H1 (cell line): ENCODE results near the gene IP6K3. TPM values are rescaled to one million over a fixed set of nuclear protein-coding genes. Genes with fewer than 3 reads are reported as not detected.

Experiments used
- CTCF ChIA-PET: fragments of 300-600 bp; sonication (Branson Sonifier 250); formaldehyde crosslinking; loops from one replicate; lab custom pipeline; 2021; ENCODE audit not compliant: partially characterized antibody; lab: Charles Lee
- POLR2A ChIA-PET: fragments of 300-600 bp; sonication (Branson Sonifier 250); formaldehyde crosslinking; loops from one replicate; lab custom pipeline; 2021; ENCODE audit warnings: inconsistent platforms; ENCODE audit not compliant: partially characterized antibody; lab: Charles Lee
- DNase-seq, 2 experiments: peaks; one replicate each; pipeline versions ENCODE4 v3.0.0 to v3.0.0-alpha.2; 2010 to 2022; ENCODE audit warnings: low spot score in 2 of 2, low read depth in 1 of 2, mixed read lengths in 1 of 2
- FAIRE-seq: peaks from 2 replicates; lab custom pipeline; 2011; peaks lifted over from hg19 to GRCh38; lab: Jason Lieb, UNC
- H2AFZ ChIP-seq: 2 replicates; pipeline ENCODE4 v1.8.1; 2012; ENCODE audit warnings: low read length, inconsistent platforms
- H2AK5ac ChIP-seq: 2 replicates; pipeline ENCODE4 v1.6.1; 2013; ENCODE audit warnings: low read depth, low read length
- H2BK120ac ChIP-seq: replicated peaks from 2 replicates; pipeline ENCODE3; 2013; ENCODE audit warnings: low read depth, low read length, inconsistent platforms
- H2BK12ac ChIP-seq: 2 replicates; pipeline ENCODE4 v1.6.1; 2013; ENCODE audit warnings: low read depth, low read length
- H2BK15ac ChIP-seq: 2 replicates; pipeline ENCODE4 v1.6.1; 2013; ENCODE audit warnings: low read length
- H2BK20ac ChIP-seq: 2 replicates; pipeline ENCODE4 v1.6.1; 2013; ENCODE audit warnings: low read length
- H2BK5ac ChIP-seq: 2 replicates; pipeline ENCODE4 v1.6.1; 2013; ENCODE audit warnings: low read depth, low read length
- H3K14ac ChIP-seq: 2 replicates; pipeline ENCODE4 v1.6.1; 2013; ENCODE audit warnings: inconsistent platforms; ENCODE audit not compliant: insufficient read length
- H3K18ac ChIP-seq: 2 replicates; pipeline ENCODE4 v1.6.1; 2013; ENCODE audit warnings: low read length; ENCODE audit errors: extremely low read depth
- H3K23ac ChIP-seq: 2 replicates; pipeline ENCODE4 v1.6.1; 2013; ENCODE audit warnings: inconsistent platforms; ENCODE audit not compliant: insufficient read length
- H3K23me2 ChIP-seq: 2 replicates; pipeline ENCODE4 v1.6.1; 2013; ENCODE audit warnings: low read depth, low read length
- H3K27ac ChIP-seq: 2 replicates; pipeline ENCODE4 v1.6.1; 2011; ENCODE audit warnings: low read depth, low read length, inconsistent platforms
- H3K27me3 ChIP-seq, 4 experiments: replicated peaks in 1 of 4; 1 replicate in 1 of 4; 2 replicates in 3 of 4; pipeline versions ENCODE4 v1.6.1 to v1.8.1; 2011 to 2013; ENCODE audit warnings: low read length in 3 of 4, mild to moderate bottlenecking in 3 of 4, inconsistent platforms in 2 of 4, mixed read lengths in 2 of 4, moderate library complexity in 1 of 4; ENCODE audit not compliant: control insufficient read depth in 3 of 4, insufficient read depth in 3 of 4; ENCODE audit errors: extremely low read depth in 1 of 4
- H3K36me3 ChIP-seq, 4 experiments: 2 replicates each; pipeline versions ENCODE4 v1.6.1 to v1.8.1; 2011 to 2013; ENCODE audit warnings: mild to moderate bottlenecking in 4 of 4, low read length in 3 of 4, moderate library complexity in 2 of 4, control low read depth in 1 of 4, inconsistent platforms in 1 of 4; ENCODE audit not compliant: insufficient read depth in 4 of 4, control insufficient read depth in 2 of 4
- H3K4ac ChIP-seq: replicated peaks from 2 replicates; pipeline ENCODE3; 2013; ENCODE audit warnings: low read length, low read depth, mixed read lengths, inconsistent platforms; ENCODE audit not compliant: insufficient read length
- H3K4me1 ChIP-seq, 4 experiments: replicated peaks in 1 of 4; 1 replicate in 1 of 4; 2 replicates in 3 of 4; pipeline versions ENCODE4 v1.6.1 to v1.8.1; 2011 to 2013; ENCODE audit warnings: low read length in 3 of 4, inconsistent platforms in 2 of 4, mixed read lengths in 1 of 4; ENCODE audit not compliant: insufficient read depth in 4 of 4, control insufficient read depth in 3 of 4
- H3K4me2 ChIP-seq, 2 experiments: 2 replicates each; pipeline versions ENCODE4 v1.6.1 to v1.8.1; 2011 to 2013; ENCODE audit warnings: low read depth in 2 of 2, low read length in 2 of 2, control low read depth in 1 of 2, inconsistent platforms in 1 of 2, mild to moderate bottlenecking in 1 of 2; ENCODE audit not compliant: insufficient read depth in 1 of 2
- H3K4me3 ChIP-seq, 4 experiments: fragments of 200-600, 300-600 bp in 1 of 4; sonication (generic), shearing (Covaris generic), sonication (Bioruptor Twin) in 1 of 4; 2 replicates each; pipeline versions ENCODE4 v1.5.1 to v1.8.1; 2011 to 2016; ENCODE audit warnings: low read length in 4 of 4, low read depth in 3 of 4, control low read depth in 2 of 4, inconsistent platforms in 2 of 4, mild to moderate bottlenecking in 2 of 4, mixed read lengths in 1 of 4, moderate library complexity in 1 of 4; ENCODE audit not compliant: insufficient read depth in 2 of 4; ENCODE audit errors: extremely low read depth in 1 of 4
- H3K56ac ChIP-seq: replicated peaks from 2 replicates; pipeline ENCODE3; 2013; ENCODE audit warnings: low read depth, mild to moderate bottlenecking, mixed read lengths, low read length, inconsistent platforms; ENCODE audit not compliant: insufficient read length
- H3K79me1 ChIP-seq: 2 replicates; pipeline ENCODE4 v1.6.1; 2013; ENCODE audit warnings: low read depth, low read length, control low read depth
- H3K79me2 ChIP-seq, 2 experiments: 2 replicates each; pipeline versions ENCODE4 v1.6.1 to v1.8.1; 2012 to 2013; ENCODE audit warnings: low read length in 2 of 2, mild to moderate bottlenecking in 2 of 2, inconsistent platforms in 1 of 2; ENCODE audit not compliant: insufficient read depth in 2 of 2, control insufficient read depth in 1 of 2
- H3K9ac ChIP-seq, 4 experiments: replicated peaks in 1 of 4; 1 replicate in 1 of 4; 2 replicates in 3 of 4; pipeline versions ENCODE4 v1.6.1 to v1.8.1; 2011 to 2013; ENCODE audit warnings: low read depth in 3 of 4, low read length in 3 of 4, control low read depth in 2 of 4, mild to moderate bottlenecking in 2 of 4, moderate library complexity in 2 of 4, inconsistent platforms in 1 of 4; ENCODE audit errors: extremely low read depth in 1 of 4
- H3K9me3 ChIP-seq, 2 experiments: 2 replicates each; pipeline versions ENCODE4 v1.6.1 to v1.8.1; 2012 to 2013; ENCODE audit warnings: mild to moderate bottlenecking in 2 of 2, moderate library complexity in 2 of 2, control low read depth in 1 of 2, inconsistent platforms in 1 of 2, low read depth in 1 of 2, low read length in 1 of 2, mixed read lengths in 1 of 2; ENCODE audit not compliant: insufficient read depth in 2 of 2
- H4K20me1 ChIP-seq, 2 experiments: replicated peaks in 1 of 2; 2 replicates each; pipeline versions ENCODE3 to v1.8.1; 2011 to 2013; ENCODE audit warnings: inconsistent platforms in 2 of 2, low read length in 2 of 2, mild to moderate bottlenecking in 1 of 2; ENCODE audit not compliant: insufficient read depth in 2 of 2, control insufficient read depth in 1 of 2
- H4K5ac ChIP-seq: 2 replicates; pipeline ENCODE4 v1.6.1; 2013; ENCODE audit warnings: low read length, low read depth, mixed read lengths, inconsistent platforms; ENCODE audit not compliant: insufficient read length
- H4K8ac ChIP-seq: 2 replicates; pipeline ENCODE4 v1.8.0; 2013; ENCODE audit warnings: mild to moderate bottlenecking, moderate library complexity, low read length, inconsistent platforms; ENCODE audit not compliant: insufficient read depth; ENCODE audit errors: extremely low read depth
- H4K91ac ChIP-seq: replicated peaks from 2 replicates; pipeline ENCODE3; 2013; ENCODE audit warnings: low read length, mixed read lengths, inconsistent platforms; ENCODE audit not compliant: insufficient read length
- CHD1 ChIP-seq: IDR thresholded peaks from 2 replicates; pipeline ENCODE4 v1.6.1; 2012; ENCODE audit warnings: low read depth, low read length, improper control_type of control experiment
- PHF8 ChIP-seq: fragments of 200-600 bp; sonication (generic); conservative IDR thresholded peaks from 2 replicates; pipeline ENCODE4 v1.7.1; 2012; ENCODE audit warnings: low read depth, mild to moderate bottlenecking, inconsistent platforms, low read length, moderate library complexity
- SP4 ChIP-seq: IDR thresholded peaks from 2 replicates; pipeline ENCODE4 v1.6.1; 2012; ENCODE audit warnings: low read length, inconsistent platforms
- TAF7 ChIP-seq: optimal IDR thresholded peaks from 2 replicates; pipeline ENCODE3; 2011; ENCODE audit warnings: low read depth, mild to moderate bottlenecking, inconsistent platforms, low read length, moderate library complexity, borderline replicate concordance
- TEAD4 ChIP-seq: IDR thresholded peaks from 2 replicates; pipeline ENCODE4 v1.6.1; 2012; ENCODE audit warnings: low read depth, low read length, inconsistent platforms, mixed read lengths
- ZNF274 ChIP-seq: IDR thresholded peaks from 2 replicates; pipeline ENCODE4 v1.7.0; 2012; ENCODE audit warnings: low read length, borderline replicate concordance; ENCODE audit errors: extremely low read depth
- WGBS, 2 experiments: shearing (Covaris generic) in 1 of 2; methylation state at CpG; one replicate each; pipeline versions ENCODE4 v1.1.6 to v1.1.7; 2013 to 2015; ENCODE audit warnings: low lambda C conversion rate in 2 of 2, mixed read lengths in 2 of 2, inconsistent platforms in 1 of 2, low coverage in 1 of 2, missing lambda C conversion rate in 1 of 2; ENCODE audit not compliant: insufficient replicate concordance in 2 of 2, insufficient coverage in 1 of 2, insufficient read length in 1 of 2; ENCODE audit errors: extremely low coverage in 1 of 2, missing lambda C conversion rate in 1 of 2; 5-methylcytosine and 5-hydroxymethylcytosine counted together
- polyA plus RNA-seq, 7 experiments: library from polyadenylated mRNA; depleted of rRNA in 3 of 7; stranded (reverse) in 5 of 7; unstranded in 2 of 7; fragments of >200 nt in 5 of 7; fragments of 200-250 nt in 2 of 7; gene quantifications; 1 replicate in 5 of 7; 2 replicates in 1 of 7; 4 replicates in 1 of 7; pipeline versions ENCODE4 v1.2.1 to v1.2.3, GENCODE V29; 2011 to 2013; ENCODE audit warnings: missing spikeins in 2 of 7, mixed read lengths in 2 of 7
- total RNA-seq: library from RNA; stranded (reverse); fragmentation: NEBNext Ultra II Directional; extraction: Animal tissue kit (Norgen Biotek cat#: 25700); gene quantifications from 2 replicates; pipeline ENCODE4 v1.2.1, GENCODE V29; 2021

The IP6K3 gene
- total and polyA plus RNA-seq, 2 of the 8 experiments (the other 6 are each of a cell fraction or from before 2014, with no cell fraction given), result 0.22 to 0.73 TPM

- H3K56ac ChIP-seq, result no peak overlapping the region
- no peaks in the 10 kb centered on the region for H3K79me1 ChIP-seq
- H2BK120ac ChIP-seq, result no peak overlapping the region
- no peak overlapping the region for H3K4me3 ChIP-seq
- H3K27me3 ChIP-seq, result peaks cover 0 to 6% (median 0%) of the 10 kb centered on the region in 4 experiments; a peak in 3 of 7 replicates
- no peak overlapping the region; the same call in 1 of the 2 replicates for H4K8ac ChIP-seq
- H2BK5ac ChIP-seq, result no peak overlapping the region
- no peaks in the 10 kb centered on the region for H3K23me2 ChIP-seq
- ChIA-PET POLR2A (no interaction called here), CTCF (interaction anchor here (1.1 to 2.6 kb wide), 6 partner anchors 14 to 141 kb away, joined by 3 to 10 read pairs (median 3); partner anchors contain the start of gene UQCC2)
- no peak for DNase-seq
- no peaks in the 10 kb centered on the region for H3K36me3 ChIP-seq
- H4K20me1 ChIP-seq, result no peaks in the 10 kb centered on the region
- no peak overlapping the region for H4K91ac ChIP-seq
- peaks cover 0 to 2% (median 0%) of the 10 kb centered on the region in 4 experiments; a peak in 4 of 7 replicates for H3K4me1 ChIP-seq
- H3K79me2 ChIP-seq, result no peaks in the 10 kb centered on the region
- H2AFZ ChIP-seq, result no peak overlapping the region
- H3K18ac ChIP-seq, result no peak overlapping the region
- no peak for FAIRE-seq
- no peak overlapping the region for H3K14ac ChIP-seq
- no peak overlapping the region for H2BK15ac ChIP-seq
- H2BK20ac ChIP-seq, result no peak overlapping the region
- no peak overlapping the region for H2AK5ac ChIP-seq
- no peak overlapping the region for H3K4me2 ChIP-seq
- no peak overlapping the region for H2BK12ac ChIP-seq
- H3K9me3 ChIP-seq, result no peaks in the 10 kb centered on the region; a peak in 1 of 4 replicates
- H3K23ac ChIP-seq, result no peak overlapping the region
- 91% methylated on average over 7 of the region's 7 CpGs; no CpG with 5 or more reads in 1 of the 2 experiments for WGBS, 2 experiments
- H4K5ac ChIP-seq, result no peak overlapping the region
- no peak overlapping the region for H3K27ac ChIP-seq
- no peak overlapping the region for H3K4ac ChIP-seq
- no peak overlapping the region for H3K9ac ChIP-seq
- no peak for TF ChIP-seq ZNF274
- no peak for TF ChIP-seq PHF8
- TF ChIP-seq TAF7, result no peak
- TF ChIP-seq TEAD4, result no peak
- TF ChIP-seq SP4, result no peak
- no peak for TF ChIP-seq CHD1
Observed at GRCh38 chr6:33731035-33731434, 15.7 kb downstream of the IP6K3 start.
